ENCODE data around the gene EFTUD2. TPM values are rescaled to one million over a fixed set of nuclear protein-coding genes. Genes with fewer than 3 reads are reported as not detected.

Gene EFTUD2
- total RNA-seq, 2 donors from 2014 or later = 109 to 133 TPM

DNA sequence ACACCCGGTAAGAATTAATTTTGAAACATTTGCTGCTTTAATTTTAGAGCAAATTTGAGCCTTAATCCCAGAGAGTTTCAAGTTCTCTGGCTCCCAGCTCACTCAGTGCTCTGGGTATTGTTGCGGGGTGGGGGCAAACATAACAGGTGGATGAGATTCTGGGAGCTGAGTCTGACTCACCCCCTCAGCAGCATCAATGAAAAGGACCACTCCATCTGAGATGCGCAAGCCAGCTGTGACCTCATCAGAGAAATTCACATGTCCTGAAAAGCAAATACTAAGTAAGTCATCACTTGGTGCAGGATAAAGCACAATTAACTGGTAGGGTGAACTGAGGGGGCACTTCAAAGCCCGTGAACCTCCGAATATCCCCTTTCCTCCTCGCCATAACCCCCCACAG, 19.9 kb downstream of the EFTUD2 start:
- no peak overlapping the region for H3K27ac Mint-ChIP-seq
- no peaks in the 10 kb centered on the region for H3K27me3 Mint-ChIP-seq
- H3K4me3 Mint-ChIP-seq = no peak overlapping the region
- DNase-seq (no peak), ATAC-seq (no peak)
- H3K36me3 Mint-ChIP-seq (ENCODE audit: low read depth) = peaks cover 15% of the 10 kb centered on the region
- no peaks in the 10 kb centered on the region for H3K9me3 ChIP-seq (ENCODE audit: control insufficient read depth, low read length, poor library complexity, severe bottlenecking)
- H3K4me1 Mint-ChIP-seq = peaks cover 5% of the 10 kb centered on the region

DNA sequence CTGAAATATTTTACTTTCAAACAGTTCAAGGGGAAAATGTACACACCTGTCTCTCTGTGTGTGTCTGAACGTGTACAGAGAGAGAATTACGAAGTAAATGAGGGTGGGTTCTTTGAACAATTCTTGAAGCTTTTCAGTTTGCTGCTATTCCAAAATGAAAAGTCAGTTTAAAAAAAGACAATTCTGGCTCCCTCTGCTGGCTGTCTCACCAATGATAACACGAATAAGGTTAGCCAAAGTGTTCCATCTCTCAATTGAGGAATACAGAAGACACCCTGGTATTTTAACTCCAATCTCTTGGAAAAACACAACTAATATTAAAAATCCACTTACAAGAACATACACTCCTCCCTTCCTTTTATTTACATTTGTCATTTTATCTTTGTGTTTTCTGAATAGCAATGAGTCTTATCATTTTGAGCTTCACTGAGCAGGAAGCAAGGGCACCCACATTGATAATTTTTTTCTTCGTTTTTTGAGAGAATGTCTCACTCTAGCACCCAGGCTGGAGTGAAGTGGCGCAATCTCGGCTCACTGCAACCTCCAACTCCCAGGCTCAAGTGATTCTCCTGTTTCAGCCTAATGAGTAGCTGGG, 20.5 kb downstream of the EFTUD2 start:
- Mint-ChIP-seq H3K27me3 (no peaks in the 10 kb centered on the region), H3K27ac (no peak overlapping the region), H3K36me3 (ENCODE audit: low read depth) (peaks cover 15% of the 10 kb centered on the region), H3K4me1 (peaks cover 5% of the 10 kb centered on the region), H3K4me3 (no peak overlapping the region)
- ATAC-seq (no peak), DNase-seq (no peak)
- no peaks in the 10 kb centered on the region for H3K9me3 ChIP-seq (ENCODE audit: control insufficient read depth, low read length, poor library complexity, severe bottlenecking)

DNA sequence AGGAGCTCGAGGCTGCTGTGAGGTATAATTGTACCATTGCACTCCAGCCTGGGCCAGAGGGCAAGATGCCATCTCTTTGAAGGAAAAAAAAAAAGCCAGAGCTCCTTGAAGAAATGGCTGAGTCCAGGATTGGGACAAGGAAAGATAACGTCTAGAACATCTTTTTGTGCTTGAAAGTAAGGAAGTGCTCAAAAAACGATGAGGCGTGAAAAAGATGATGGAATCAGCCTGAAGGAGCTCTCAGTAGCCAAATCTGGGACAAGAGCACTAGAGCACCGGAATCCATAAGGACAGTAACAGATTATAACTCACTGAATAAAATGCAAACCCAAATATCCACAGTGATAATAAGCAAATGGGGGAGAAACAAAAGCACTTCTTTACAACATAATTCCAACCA, 22.1 kb downstream of the EFTUD2 start:
- no peaks in the 10 kb centered on the region for H3K9me3 ChIP-seq (ENCODE audit: control insufficient read depth, low read length, poor library complexity, severe bottlenecking)
- Mint-ChIP-seq H3K36me3 (ENCODE audit: low read depth) (peaks cover 8% of the 10 kb centered on the region), H3K27ac (no peak overlapping the region), H3K4me1 (peaks cover 3% of the 10 kb centered on the region), H3K27me3 (no peaks in the 10 kb centered on the region), H3K4me3 (no peak overlapping the region)
- DNase-seq (no peak), ATAC-seq (no peak)

DNA sequence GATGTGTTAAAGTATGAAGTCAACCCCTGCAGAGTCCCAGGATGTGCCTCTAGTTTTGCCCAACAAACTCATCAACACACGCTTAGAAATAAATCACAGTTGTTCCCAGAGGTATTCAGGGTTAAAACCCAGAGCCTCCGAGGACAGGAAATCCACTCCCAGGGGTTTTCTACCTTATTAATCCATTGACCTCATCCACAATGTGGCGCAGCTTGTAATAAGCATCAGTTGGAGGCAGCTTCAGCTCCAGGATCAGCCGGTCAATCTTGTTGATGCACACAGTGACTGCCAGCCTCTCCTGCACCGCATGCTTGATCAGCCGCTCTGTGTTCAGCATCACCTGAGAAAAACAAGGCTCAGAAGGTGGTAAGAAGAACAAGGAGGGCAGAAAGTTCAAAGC, 23.5 kb downstream of the EFTUD2 start:
- H3K27ac Mint-ChIP-seq = no peak overlapping the region
- DNase-seq (no peak), ATAC-seq (no peak)
- no peaks in the 10 kb centered on the region for H3K9me3 ChIP-seq (ENCODE audit: control insufficient read depth, low read length, poor library complexity, severe bottlenecking)
- H3K27me3 Mint-ChIP-seq = no peaks in the 10 kb centered on the region
- H3K4me3 Mint-ChIP-seq = no peak overlapping the region
- H3K36me3 Mint-ChIP-seq (ENCODE audit: low read depth) = peaks cover 9% of the 10 kb centered on the region
- peaks cover 3% of the 10 kb centered on the region for H3K4me1 Mint-ChIP-seq

DNA sequence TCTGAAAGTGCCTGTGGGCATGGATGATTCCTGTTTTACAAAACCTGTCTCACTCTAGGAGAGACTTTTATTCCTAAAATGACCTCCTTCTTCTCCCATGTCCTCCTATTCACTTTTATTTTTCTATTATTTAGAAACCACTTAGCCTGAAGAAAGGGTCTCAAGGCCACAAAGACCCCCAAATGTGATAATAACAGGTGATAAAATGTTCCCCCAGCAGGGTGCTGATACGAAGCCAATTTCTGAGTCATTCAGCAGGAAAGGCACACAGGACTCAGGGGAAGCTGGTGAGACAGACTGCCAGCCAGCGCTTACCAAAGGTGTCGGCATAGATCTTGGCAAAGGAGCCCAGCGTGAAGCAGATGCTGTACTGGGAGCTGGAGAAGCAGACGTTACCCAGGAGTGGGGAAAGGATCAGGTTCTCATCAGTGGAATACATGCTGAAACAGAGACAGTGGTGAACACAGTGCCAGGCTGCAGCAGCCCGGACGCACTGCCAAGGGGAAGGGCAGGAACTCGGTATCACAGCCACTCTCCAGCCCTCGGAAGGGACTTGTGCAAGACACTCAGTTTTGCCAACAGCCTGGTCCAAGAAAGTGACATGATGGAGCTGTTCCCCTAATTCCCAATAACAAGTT, 27.0 kb downstream of the EFTUD2 start:
- Mint-ChIP-seq H3K4me1 (no peaks in the 10 kb centered on the region), H3K27ac (no peak overlapping the region), H3K27me3 (no peaks in the 10 kb centered on the region), H3K36me3 (ENCODE audit: low read depth) (peaks cover 6% of the 10 kb centered on the region), H3K4me3 (no peak overlapping the region)
- DNase-seq (no peak), ATAC-seq (no peak)
- no peaks in the 10 kb centered on the region for H3K9me3 ChIP-seq (ENCODE audit: control insufficient read depth, low read length, poor library complexity, severe bottlenecking)

DNA sequence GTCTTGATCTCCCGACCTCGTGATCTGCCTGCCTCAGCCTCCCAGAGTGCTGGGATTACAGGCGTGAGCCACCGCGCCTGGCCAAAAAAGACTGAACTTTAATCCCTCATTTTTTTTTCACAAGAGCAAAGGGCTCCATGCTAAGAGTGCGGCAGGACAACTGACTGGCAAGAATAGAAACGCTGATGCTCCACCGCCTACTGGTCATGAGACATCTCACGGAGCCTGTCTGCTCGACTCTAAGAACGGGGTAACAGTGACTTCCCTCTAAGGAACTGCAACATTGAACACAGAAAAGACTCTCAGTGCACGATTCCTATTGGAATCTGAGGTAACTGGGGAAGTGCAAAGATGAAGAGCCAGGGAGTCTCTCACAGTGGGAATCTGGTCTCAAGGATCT, 27.7 kb downstream of the EFTUD2 start:
- no peaks in the 10 kb centered on the region for H3K9me3 ChIP-seq (ENCODE audit: control insufficient read depth, low read length, poor library complexity, severe bottlenecking)
- Mint-ChIP-seq H3K4me3 (no peak overlapping the region), H3K27ac (no peak overlapping the region), H3K27me3 (no peaks in the 10 kb centered on the region), H3K36me3 (ENCODE audit: low read depth) (peaks cover 6% of the 10 kb centered on the region), H3K4me1 (no peaks in the 10 kb centered on the region)
- DNase-seq = no peak
- ATAC-seq = no peak

DNA sequence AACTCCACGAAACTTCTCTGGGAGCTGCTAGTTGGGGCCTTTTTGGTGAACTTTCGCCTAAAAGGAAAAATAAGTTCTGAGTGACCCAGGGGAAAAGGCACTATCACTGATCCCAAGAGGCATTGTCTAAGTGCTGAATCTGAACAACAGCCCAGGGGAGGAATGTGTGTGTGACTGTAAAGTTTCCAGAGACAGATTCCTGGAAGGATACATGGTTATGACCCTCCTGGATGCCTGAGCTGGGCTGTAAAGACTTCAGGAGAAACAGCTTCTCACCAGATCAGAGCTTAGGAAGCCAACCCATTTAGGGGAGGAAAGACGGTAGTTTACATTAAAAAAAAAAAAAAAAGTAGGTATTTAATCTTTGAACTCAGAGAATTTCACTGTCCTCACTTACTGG, 31.4 kb downstream of the EFTUD2 start:
- Mint-ChIP-seq H3K27ac (no peak overlapping the region), H3K4me3 (no peak overlapping the region), H3K36me3 (ENCODE audit: low read depth) (peaks cover 6% of the 10 kb centered on the region), H3K27me3 (no peaks in the 10 kb centered on the region), H3K4me1 (peaks cover 1% of the 10 kb centered on the region)
- no peaks in the 10 kb centered on the region for H3K9me3 ChIP-seq (ENCODE audit: control insufficient read depth, low read length, poor library complexity, severe bottlenecking)
- DNase-seq (no peak), ATAC-seq (no peak)

DNA sequence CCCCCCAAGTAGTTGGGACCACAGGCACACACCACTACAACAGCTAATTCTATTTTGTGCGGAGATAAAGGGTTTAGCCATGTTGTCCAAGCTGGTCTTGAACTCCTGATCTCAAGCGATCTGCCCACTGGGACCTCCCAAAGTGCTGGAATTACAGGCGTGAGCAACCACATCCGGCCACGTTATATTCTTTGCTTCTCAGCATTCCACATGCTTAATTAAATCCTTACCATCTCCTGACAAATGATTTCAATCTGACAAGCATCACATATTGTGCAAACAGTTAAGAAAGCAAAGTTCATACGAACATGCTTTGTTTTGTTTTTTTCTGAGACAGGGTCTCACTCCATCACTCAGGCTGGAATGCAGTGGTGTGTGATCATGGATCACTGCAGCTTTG, 33.3 kb downstream of the EFTUD2 start:
- DNase-seq (no peak), ATAC-seq (no peak)
- H3K9me3 ChIP-seq (ENCODE audit: control insufficient read depth, low read length, poor library complexity, severe bottlenecking) = no peaks in the 10 kb centered on the region
- H3K4me3 Mint-ChIP-seq = no peak overlapping the region
- peaks cover 3% of the 10 kb centered on the region for H3K4me1 Mint-ChIP-seq
- H3K27me3 Mint-ChIP-seq = no peaks in the 10 kb centered on the region
- peaks cover 7% of the 10 kb centered on the region for H3K36me3 Mint-ChIP-seq (ENCODE audit: low read depth)
- H3K27ac Mint-ChIP-seq = no peak overlapping the region

DNA sequence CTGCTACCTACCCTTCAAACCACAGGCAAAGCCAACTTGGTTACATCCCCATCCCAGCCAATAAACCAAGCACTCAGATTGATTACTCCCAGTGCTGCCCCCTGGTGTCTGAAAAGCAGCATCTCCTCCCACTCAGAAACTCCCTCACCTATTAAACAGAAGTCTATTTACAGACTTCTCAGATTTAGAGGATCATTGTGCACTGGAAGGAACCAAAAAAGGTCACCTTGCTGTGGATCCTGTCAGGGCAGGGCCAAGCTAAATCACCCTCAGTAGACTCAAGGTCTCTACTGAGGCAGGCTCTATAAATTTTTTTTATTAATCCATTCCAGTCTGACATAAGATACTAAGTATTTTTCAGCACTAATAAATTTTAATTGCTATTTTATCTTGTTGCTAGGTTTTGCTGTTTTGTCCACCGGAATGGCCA, 34.0 kb downstream of the EFTUD2 start:
- no peak overlapping the region for H3K4me3 Mint-ChIP-seq
- H3K9me3 ChIP-seq (ENCODE audit: control insufficient read depth, low read length, poor library complexity, severe bottlenecking) = no peaks in the 10 kb centered on the region
- peak; percentile 42 to 62 (median 43) for DNase-seq
- peaks cover 3% of the 10 kb centered on the region for H3K4me1 Mint-ChIP-seq
- peak; percentile 79 for ATAC-seq
- peaks cover 7% of the 10 kb centered on the region for H3K36me3 Mint-ChIP-seq (ENCODE audit: low read depth)
- no peaks in the 10 kb centered on the region for H3K27me3 Mint-ChIP-seq
- H3K27ac Mint-ChIP-seq = no peak overlapping the region

DNA sequence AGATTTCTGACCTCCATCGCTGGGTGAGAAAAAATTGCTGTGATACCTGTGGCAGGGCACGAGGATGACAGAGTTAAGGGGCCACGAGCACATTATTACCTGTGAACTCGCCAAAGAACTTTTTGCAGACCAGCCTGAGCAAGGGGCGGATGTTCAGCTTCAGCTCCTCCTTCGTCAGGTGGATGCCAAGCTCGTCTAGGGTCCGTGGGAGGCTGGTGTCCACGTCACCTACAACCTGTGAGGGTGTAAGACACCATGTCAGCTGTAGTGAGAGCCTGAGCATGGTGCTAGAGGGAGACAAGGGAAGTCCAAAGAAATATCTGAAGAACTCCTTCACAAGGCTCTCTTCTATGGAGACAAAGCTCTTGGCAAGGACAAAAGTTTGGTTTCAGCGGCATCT, 34.4 kb downstream of the EFTUD2 start:
- no peak for DNase-seq
- H3K36me3 Mint-ChIP-seq (ENCODE audit: low read depth) = peaks cover 8% of the 10 kb centered on the region
- no peak overlapping the region for H3K27ac Mint-ChIP-seq
- peak; percentile 25 for ATAC-seq
- H3K27me3 Mint-ChIP-seq = no peaks in the 10 kb centered on the region
- no peak overlapping the region for H3K4me3 Mint-ChIP-seq
- peaks cover 5% of the 10 kb centered on the region for H3K4me1 Mint-ChIP-seq
- H3K9me3 ChIP-seq (ENCODE audit: control insufficient read depth, low read length, poor library complexity, severe bottlenecking) = no peaks in the 10 kb centered on the region

DNA sequence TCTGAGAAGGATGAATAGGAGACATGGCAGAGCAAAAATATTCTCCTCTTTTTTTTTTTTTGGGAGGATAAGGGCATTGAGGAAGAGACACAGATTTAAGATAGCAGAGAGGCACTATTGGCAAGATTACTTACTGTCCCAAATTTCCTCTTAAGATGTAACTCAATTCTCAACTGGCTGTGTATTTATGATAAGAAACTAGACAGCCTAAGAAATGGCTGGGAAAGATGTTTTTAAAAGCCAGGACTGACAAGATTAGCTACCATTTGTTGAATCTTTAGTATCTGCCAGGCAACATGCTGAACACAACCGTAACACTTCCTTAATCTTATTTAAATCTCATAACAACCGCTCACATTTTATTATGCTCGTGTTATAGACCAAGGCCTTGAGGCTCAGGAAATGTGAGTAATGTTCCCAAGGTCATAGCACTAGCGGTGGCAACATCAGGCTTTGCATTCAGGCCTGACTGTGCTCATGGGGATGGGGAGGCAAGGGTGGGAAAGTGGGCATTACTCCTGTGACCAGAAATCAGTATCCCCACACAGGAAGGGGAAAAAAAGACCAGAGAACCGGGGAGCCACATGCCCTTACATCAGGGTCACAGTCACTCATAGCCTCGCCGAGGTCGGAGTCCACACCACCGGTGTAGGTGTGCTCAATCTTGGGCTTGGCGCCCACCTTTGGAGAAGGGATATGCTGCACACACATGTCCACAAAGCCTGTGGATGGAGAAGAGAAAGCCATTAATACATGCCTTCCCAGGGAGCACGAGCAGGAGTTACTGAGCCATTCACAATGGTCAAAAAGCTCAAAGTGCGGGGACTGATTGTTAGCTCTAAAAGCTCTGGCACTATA, 36.0 kb downstream of the EFTUD2 start:
- Mint-ChIP-seq H3K27ac (no peak overlapping the region), H3K4me3 (no peak overlapping the region), H3K36me3 (ENCODE audit: low read depth) (peaks cover 12% of the 10 kb centered on the region), H3K27me3 (no peaks in the 10 kb centered on the region), H3K4me1 (peaks cover 5% of the 10 kb centered on the region)
- ATAC-seq (no peak), DNase-seq (no peak)
- no peaks in the 10 kb centered on the region for H3K9me3 ChIP-seq (ENCODE audit: control insufficient read depth, low read length, poor library complexity, severe bottlenecking)

DNA sequence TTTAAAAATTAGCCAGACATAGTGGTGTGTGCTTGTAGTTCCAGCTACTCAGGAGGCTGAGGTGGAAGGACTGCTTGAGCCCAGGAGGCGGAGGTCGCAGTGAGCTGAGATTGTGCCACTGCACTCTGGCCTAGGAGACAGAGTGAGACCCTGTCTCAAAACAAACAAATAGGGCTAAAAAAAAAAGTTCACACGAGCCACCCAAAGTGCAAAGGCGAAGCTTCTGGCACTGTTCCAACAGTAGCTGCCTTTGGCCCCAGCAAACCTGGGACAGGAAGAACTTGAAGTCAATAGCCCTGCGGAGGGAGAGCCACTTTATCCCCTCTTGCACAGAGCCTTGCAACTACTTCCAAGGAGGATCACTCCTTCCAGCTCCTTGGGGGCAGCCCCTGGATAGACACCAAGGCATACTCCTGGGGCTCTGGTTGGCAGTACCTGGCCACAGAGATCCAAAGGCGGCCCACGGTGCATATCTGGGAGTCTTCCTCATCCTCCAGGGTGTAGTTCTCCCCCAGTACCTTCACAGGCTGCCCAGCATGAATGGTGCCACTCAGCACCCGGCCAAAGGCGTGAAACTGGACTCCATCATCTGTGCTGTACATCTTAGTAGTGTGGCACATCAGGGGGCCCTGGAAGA, 36.8 kb downstream of the EFTUD2 start:
- H3K27me3 Mint-ChIP-seq = no peaks in the 10 kb centered on the region
- DNase-seq = no peak
- H3K4me1 Mint-ChIP-seq = peaks cover 5% of the 10 kb centered on the region
- no peak overlapping the region for H3K4me3 Mint-ChIP-seq
- H3K27ac Mint-ChIP-seq = no peak overlapping the region
- peaks cover 12% of the 10 kb centered on the region for H3K36me3 Mint-ChIP-seq (ENCODE audit: low read depth)
- no peaks in the 10 kb centered on the region for H3K9me3 ChIP-seq (ENCODE audit: control insufficient read depth, low read length, poor library complexity, severe bottlenecking)
- ATAC-seq = no peak

DNA sequence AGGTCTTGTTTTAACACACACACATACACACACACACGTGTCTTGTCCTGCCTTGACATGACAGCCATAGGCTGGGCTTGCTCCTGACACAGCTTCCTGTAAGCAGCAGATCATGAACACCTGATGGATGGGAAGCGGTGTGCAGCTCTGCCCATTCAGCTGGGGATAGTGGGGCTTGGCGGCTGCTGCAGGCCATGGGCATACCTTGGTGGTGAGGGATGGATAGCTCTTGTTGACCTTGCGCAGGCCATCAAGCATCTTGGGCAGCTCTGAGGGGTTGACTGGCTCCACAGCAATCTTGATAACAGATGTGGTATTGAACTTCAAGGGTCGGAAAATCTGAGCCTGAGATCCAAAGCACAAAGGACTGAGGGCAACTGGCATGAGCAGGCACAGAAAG, 39.5 kb downstream of the EFTUD2 start:
- H3K9me3 ChIP-seq (ENCODE audit: control insufficient read depth, low read length, poor library complexity, severe bottlenecking) = no peaks in the 10 kb centered on the region
- Mint-ChIP-seq H3K27me3 (no peaks in the 10 kb centered on the region), H3K4me1 (peaks cover 5% of the 10 kb centered on the region), H3K36me3 (ENCODE audit: low read depth) (peaks cover 17% of the 10 kb centered on the region), H3K27ac (no peak overlapping the region), H3K4me3 (no peak overlapping the region)
- ATAC-seq (no peak), DNase-seq (no peak)

All from T-helper 17 cell (primary cell).